ENCODE measurements around the gene SLC6A12.

DNA sequence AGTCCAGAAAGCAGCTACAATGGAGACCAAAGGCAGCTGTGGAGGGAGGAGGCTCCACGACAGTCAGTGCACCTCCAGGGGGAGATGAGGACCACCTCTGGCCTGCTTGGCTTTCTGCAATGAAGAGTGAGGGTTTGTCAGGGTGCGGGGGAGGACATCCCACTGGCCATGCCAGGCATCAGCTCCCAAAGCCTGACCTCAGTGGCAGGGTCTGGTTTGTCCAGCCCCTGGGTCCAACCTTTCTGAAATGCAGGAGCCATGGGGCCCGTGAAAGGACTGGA is 35.2 kb downstream of the SLC6A12 start:
- no peak for TF ChIP-seq CTCF (IDR thresholded peaks at IDR 0.05; ENCODE audit: poor library complexity, severe bottlenecking)
- TF ChIP-seq EP300 (conservative IDR thresholded peaks at IDR 0.05; ENCODE audit: poor library complexity, severe bottlenecking) = no peak
- TF ChIP-seq RAD21 (conservative IDR thresholded peaks at IDR 0.05) = no peak
- TF ChIP-seq POLR2AphosphoS5 (IDR thresholded peaks at IDR 0.05) = no peak
- TF ChIP-seq, protein P1, sequence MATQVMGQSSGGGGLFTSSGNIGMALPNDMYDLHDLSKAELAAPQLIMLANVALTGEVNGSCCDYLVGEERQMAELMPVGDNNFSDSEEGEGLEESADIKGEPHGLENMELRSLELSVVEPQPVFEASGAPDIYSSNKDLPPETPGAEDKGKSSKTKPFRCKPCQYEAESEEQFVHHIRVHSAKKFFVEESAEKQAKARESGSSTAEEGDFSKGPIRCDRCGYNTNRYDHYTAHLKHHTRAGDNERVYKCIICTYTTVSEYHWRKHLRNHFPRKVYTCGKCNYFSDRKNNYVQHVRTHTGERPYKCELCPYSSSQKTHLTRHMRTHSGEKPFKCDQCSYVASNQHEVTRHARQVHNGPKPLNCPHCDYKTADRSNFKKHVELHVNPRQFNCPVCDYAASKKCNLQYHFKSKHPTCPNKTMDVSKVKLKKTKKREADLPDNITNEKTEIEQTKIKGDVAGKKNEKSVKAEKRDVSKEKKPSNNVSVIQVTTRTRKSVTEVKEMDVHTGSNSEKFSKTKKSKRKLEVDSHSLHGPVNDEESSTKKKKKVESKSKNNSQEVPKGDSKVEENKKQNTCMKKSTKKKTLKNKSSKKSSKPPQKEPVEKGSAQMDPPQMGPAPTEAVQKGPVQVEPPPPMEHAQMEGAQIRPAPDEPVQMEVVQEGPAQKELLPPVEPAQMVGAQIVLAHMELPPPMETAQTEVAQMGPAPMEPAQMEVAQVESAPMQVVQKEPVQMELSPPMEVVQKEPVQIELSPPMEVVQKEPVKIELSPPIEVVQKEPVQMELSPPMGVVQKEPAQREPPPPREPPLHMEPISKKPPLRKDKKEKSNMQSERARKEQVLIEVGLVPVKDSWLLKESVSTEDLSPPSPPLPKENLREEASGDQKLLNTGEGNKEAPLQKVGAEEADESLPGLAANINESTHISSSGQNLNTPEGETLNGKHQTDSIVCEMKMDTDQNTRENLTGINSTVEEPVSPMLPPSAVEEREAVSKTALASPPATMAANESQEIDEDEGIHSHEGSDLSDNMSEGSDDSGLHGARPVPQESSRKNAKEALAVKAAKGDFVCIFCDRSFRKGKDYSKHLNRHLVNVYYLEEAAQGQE (IDR thresholded peaks at IDR 0.05; ENCODE audit: borderline replicate concordance) = no peak
- no peak for TF ChIP-seq EZH2 (IDR thresholded peaks at IDR 0.05; ENCODE audit: borderline replicate concordance, insufficient read depth, low read length, poor library complexity, severe bottlenecking)
- no peak for TF ChIP-seq TAF1 (IDR thresholded peaks at IDR 0.05; ENCODE audit: low read depth)
- TF ChIP-seq SMC3 (conservative IDR thresholded peaks at IDR 0.05; ENCODE audit: poor library complexity) = no peak
